Transverse colon (tissue), 4 donors: ENCODE data around the gene SMIM10L1.

ENCODE experiments used
- EP300 ChIP-seq: sonication (generic); formaldehyde crosslinking; IDR thresholded peaks from one replicate; pipeline ENCODE4 v1.6.1; 2017; ENCODE audit warnings: antibody characterized with exemption, low read depth
- POLR2A ChIP-seq: fragments of 450-650 bp; IDR thresholded peaks from one replicate; pipeline ENCODE4 v1.6.1; 2016; ENCODE audit warnings: antibody characterized with exemption, mild to moderate bottlenecking, moderate library complexity
- POLR2AphosphoS5 ChIP-seq, 3 donors: sonication (generic); formaldehyde crosslinking; IDR thresholded peaks; one replicate each; pipeline ENCODE4 v1.6.1; 2016; ENCODE audit warnings: antibody characterized with exemption in 3 of 3
- TF ChIP-seq, protein P1 (sequence below), 5 experiments: fragments of 200-600 bp in 3 of 5; fragments of 450-650 bp in 2 of 5; sonication (generic) in 3 of 5; IDR thresholded peaks; 1 replicate in 2 of 5; 2 replicates in 3 of 5; pipeline ENCODE4 v1.5.1; 2016 to 2017; ENCODE audit warnings: antibody characterized with exemption in 5 of 5, inconsistent platforms in 3 of 5, mild to moderate bottlenecking in 2 of 5, moderate library complexity in 1 of 5

DNA sequence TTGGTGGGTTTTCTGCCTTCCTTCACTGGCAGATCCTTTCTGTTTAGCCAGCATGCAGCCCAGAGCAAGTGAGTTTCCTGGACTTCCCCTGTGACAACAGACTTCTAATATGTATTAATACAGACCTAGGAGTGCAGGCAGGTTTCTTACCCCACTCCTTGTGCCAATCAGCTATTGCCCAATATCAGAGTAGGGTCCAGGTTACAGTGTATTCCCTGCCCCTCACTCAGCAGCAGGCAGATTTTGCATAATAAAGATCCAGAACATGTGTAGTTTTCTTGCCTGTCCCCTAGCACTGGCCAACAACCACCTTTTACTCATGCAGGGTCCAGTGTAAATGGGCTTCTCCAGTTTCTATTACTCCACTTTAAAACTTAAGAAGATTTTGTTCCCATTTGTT is 4.7 kb upstream of the SMIM10L1 start:
- TF ChIP-seq POLR2AphosphoS5 (IDR thresholded peaks at IDR 0.05) (no peak), EP300 (no peak), POLR2A (no peak)
- TF ChIP-seq, protein P1, sequence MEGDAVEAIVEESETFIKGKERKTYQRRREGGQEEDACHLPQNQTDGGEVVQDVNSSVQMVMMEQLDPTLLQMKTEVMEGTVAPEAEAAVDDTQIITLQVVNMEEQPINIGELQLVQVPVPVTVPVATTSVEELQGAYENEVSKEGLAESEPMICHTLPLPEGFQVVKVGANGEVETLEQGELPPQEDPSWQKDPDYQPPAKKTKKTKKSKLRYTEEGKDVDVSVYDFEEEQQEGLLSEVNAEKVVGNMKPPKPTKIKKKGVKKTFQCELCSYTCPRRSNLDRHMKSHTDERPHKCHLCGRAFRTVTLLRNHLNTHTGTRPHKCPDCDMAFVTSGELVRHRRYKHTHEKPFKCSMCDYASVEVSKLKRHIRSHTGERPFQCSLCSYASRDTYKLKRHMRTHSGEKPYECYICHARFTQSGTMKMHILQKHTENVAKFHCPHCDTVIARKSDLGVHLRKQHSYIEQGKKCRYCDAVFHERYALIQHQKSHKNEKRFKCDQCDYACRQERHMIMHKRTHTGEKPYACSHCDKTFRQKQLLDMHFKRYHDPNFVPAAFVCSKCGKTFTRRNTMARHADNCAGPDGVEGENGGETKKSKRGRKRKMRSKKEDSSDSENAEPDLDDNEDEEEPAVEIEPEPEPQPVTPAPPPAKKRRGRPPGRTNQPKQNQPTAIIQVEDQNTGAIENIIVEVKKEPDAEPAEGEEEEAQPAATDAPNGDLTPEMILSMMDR (IDR thresholded peaks at IDR 0.05) = no peak
